SU-DHL-6 (cell line): ENCODE results near the gene MLEC.

Source experiments
- H2AFZ ChIP-seq: fragments of 200-600 bp; sonication (generic); 2 replicates; pipeline ENCODE4 v1.6.1; 2014; ENCODE audit warnings: low read depth, mild to moderate bottlenecking, moderate library complexity, mixed read lengths, antibody characterized with exemption, low read length; ENCODE audit not compliant: severe bottlenecking
- H3F3A ChIP-seq: fragments of 200-600 bp; shearing (Covaris generic); 2 replicates; pipeline ENCODE4 v1.6.0; 2016; ENCODE audit warnings: antibody characterized with exemption, mild to moderate bottlenecking; ENCODE audit not compliant: insufficient read depth
- H3K27ac ChIP-seq: fragments of 200-600 bp; sonication (generic); 2 replicates; pipeline ENCODE4 v1.5.1; 2016; ENCODE audit warnings: low read depth, mild to moderate bottlenecking, low read length, moderate library complexity, mixed read lengths
- H3K27me3 ChIP-seq: fragments of 200-600 bp; sonication (generic), shearing (Covaris generic); 2 replicates; pipeline ENCODE4 v1.6.0; 2014; ENCODE audit warnings: mild to moderate bottlenecking, low read length
- H3K36me3 ChIP-seq: fragments of 200-600 bp; sonication (generic); 2 replicates; pipeline ENCODE4 v1.6.1; 2014; ENCODE audit warnings: mild to moderate bottlenecking, low read length, mixed read lengths
- H3K4me2 ChIP-seq: fragments of 300-600, 200-600 bp; shearing (Covaris generic), sonication (generic); 2 replicates; pipeline ENCODE4 v1.6.0; 2014; ENCODE audit warnings: low read length, low read depth, mild to moderate bottlenecking; ENCODE audit not compliant: poor library complexity, severe bottlenecking
- H3K4me3 ChIP-seq: fragments of 200-600 bp; sonication (generic); 2 replicates; pipeline ENCODE4 v1.5.1; 2014; ENCODE audit warnings: antibody characterized with exemption, low read length, mild to moderate bottlenecking, mixed read lengths; ENCODE audit not compliant: insufficient read depth, poor library complexity, severe bottlenecking
- H3K79me2 ChIP-seq: fragments of 200-600 bp; sonication (generic); 2 replicates; pipeline ENCODE4 v1.6.1; 2014; ENCODE audit warnings: mild to moderate bottlenecking, low read length, moderate library complexity; ENCODE audit not compliant: insufficient read depth
- H3K9ac ChIP-seq: fragments of 200-600 bp; sonication (generic); 2 replicates; pipeline ENCODE4 v1.7.0; 2014; ENCODE audit warnings: mild to moderate bottlenecking, low read length
- H3K9me2 ChIP-seq: fragments of 200-600 bp; sonication (generic); replicated peaks from 2 replicates; pipeline ENCODE4 v1.6.1; 2014; ENCODE audit warnings: low read length; ENCODE audit not compliant: insufficient read depth
- H3K9me3 ChIP-seq: fragments of 200-600 bp; sonication (generic); 2 replicates; pipeline ENCODE4 v1.6.1; 2014; ENCODE audit warnings: low read length, mixed read lengths; ENCODE audit not compliant: insufficient read depth
- H4K20me1 ChIP-seq: fragments of 200-600 bp; sonication (generic); 2 replicates; pipeline ENCODE4 v1.6.1; 2014; ENCODE audit warnings: low read depth, mild to moderate bottlenecking, antibody characterized with exemption, low read length, moderate library complexity, mixed read lengths
- CTCF ChIP-seq: fragments of 200-600 bp; sonication (generic); IDR thresholded peaks from one replicate; pipeline ENCODE4 v1.5.1; 2017; ENCODE audit warnings: antibody characterized with exemption, mild to moderate bottlenecking, low read length, moderate library complexity; ENCODE audit not compliant: insufficient read depth, poor library complexity, severe bottlenecking
- EZH2phosphoT487 ChIP-seq: fragments of 200-600 bp; sonication (generic), shearing (Covaris generic); conservative IDR thresholded peaks from 2 replicates; pipeline ENCODE4 v1.6.1; 2018; ENCODE audit warnings: mild to moderate bottlenecking, antibody characterized with exemption, low read length, moderate library complexity, mixed read lengths

The MLEC gene

GRCh38 chr12:120703311-120703942 lies 16.5 kb downstream of the MLEC start:
- Histone ChIP-seq H3K9me3 (no peaks in the 10 kb centered on the region), H2AFZ (no peak overlapping the region), H3F3A (peaks cover 3% of the 10 kb centered on the region; the same call in 1 of the 2 replicates), H3K36me3 (no peaks in the 10 kb centered on the region), H3K27me3 (no peaks in the 10 kb centered on the region), H4K20me1 (no peaks in the 10 kb centered on the region), H3K9me2 (no peaks in the 10 kb centered on the region), H3K79me2 (no peaks in the 10 kb centered on the region), H3K27ac (no peak overlapping the region), H3K9ac (no peak overlapping the region), H3K4me2 (no peak overlapping the region), H3K4me3 (no peak overlapping the region)
- TF ChIP-seq EZH2phosphoT487 (no peak), CTCF (no peak)

GRCh38 chr12:120705618-120706017 lies 18.7 kb downstream of the MLEC start:
- no peak overlapping the region for H3K27ac ChIP-seq
- H3K79me2 ChIP-seq: no peaks in the 10 kb centered on the region
- peaks cover 3% of the 10 kb centered on the region; the same call in 1 of the 2 replicates for H3F3A ChIP-seq
- no peak overlapping the region for H3K9ac ChIP-seq
- H3K27me3 ChIP-seq: no peaks in the 10 kb centered on the region
- H2AFZ ChIP-seq: no peak overlapping the region
- no peak overlapping the region for H3K4me3 ChIP-seq
- H3K36me3 ChIP-seq: no peaks in the 10 kb centered on the region
- H3K4me2 ChIP-seq: no peak overlapping the region
- H3K9me2 ChIP-seq: no peaks in the 10 kb centered on the region
- no peaks in the 10 kb centered on the region for H3K9me3 ChIP-seq
- H4K20me1 ChIP-seq: no peaks in the 10 kb centered on the region
- TF ChIP-seq CTCF (no peak), EZH2phosphoT487 (no peak)

- no peaks in the 10 kb centered on the region for H3K79me2 ChIP-seq
- peaks cover 3% of the 10 kb centered on the region; the same call in 1 of the 2 replicates for H3F3A ChIP-seq
- H3K36me3 ChIP-seq: no peaks in the 10 kb centered on the region
- H3K9me2 ChIP-seq: no peaks in the 10 kb centered on the region
- H2AFZ ChIP-seq: no peak overlapping the region
- TF ChIP-seq CTCF (no peak), EZH2phosphoT487 (no peak)
- H3K4me2 ChIP-seq: no peak overlapping the region
- H3K9ac ChIP-seq: no peak overlapping the region
- H4K20me1 ChIP-seq: no peaks in the 10 kb centered on the region
- no peaks in the 10 kb centered on the region for H3K27me3 ChIP-seq
- no peak overlapping the region for H3K4me3 ChIP-seq
- no peaks in the 10 kb centered on the region for H3K9me3 ChIP-seq
- no peak overlapping the region for H3K27ac ChIP-seq
Observed at GRCh38 chr12:120706029-120706428, 19.1 kb downstream of the MLEC start.
